ENCODE data around the gene STARD13. TPM values are rescaled to one million over a fixed set of nuclear protein-coding genes. Genes with fewer than 3 reads are reported as not detected.

The STARD13 gene
- total RNA-seq, 4 donors from 2014 or later = 9.5 to 33.9 (median 30.3) TPM

- DNase-seq = no peak
- Histone ChIP-seq H3K4me3 (no peak overlapping the region), H3K4me1 (peaks cover 0 to 13% (median 0%) of the 10 kb centered on the region in 4 donors), H3K9me3 (no peaks in the 10 kb centered on the region), H3K27ac (peak overlapping the region in 2 of 4 donors; percentile 15 to 36), H3K36me3 (no peaks in the 10 kb centered on the region), H3K27me3 (no peaks in the 10 kb centered on the region)
- TF ChIP-seq CTCF (IDR thresholded peaks at IDR 0.05) = no peak
- TF ChIP-seq POLR2A (IDR thresholded peaks at IDR 0.05) = no peak
Observed at GRCh38 chr13:33265133-33265532, 20.4 kb downstream of the STARD13 start.

- peak overlapping the region in 2 of 4 donors; percentile 22 to 36 for H3K27ac ChIP-seq
- TF ChIP-seq CTCF (IDR thresholded peaks at IDR 0.05) (no peak), POLR2A (IDR thresholded peaks at IDR 0.05) (no peak)
- H3K9me3 ChIP-seq = no peaks in the 10 kb centered on the region
- H3K36me3 ChIP-seq = no peaks in the 10 kb centered on the region
- DNase-seq = peak in 1 of 3 donors; percentile 65
- no peaks in the 10 kb centered on the region for H3K27me3 ChIP-seq
- H3K4me3 ChIP-seq = no peak overlapping the region
- peaks cover 0 to 16% (median 0%) of the 10 kb centered on the region in 4 donors for H3K4me1 ChIP-seq
Observed at GRCh38 chr13:33264620-33264978, 21.0 kb downstream of the STARD13 start.

GRCh38 chr13:33263976-33264619 lies 21.5 kb downstream of the STARD13 start:
- Histone ChIP-seq H3K36me3 (no peaks in the 10 kb centered on the region), H3K27ac (peak overlapping the region in 2 of 4 donors; percentile 22 to 36), H3K4me1 (peaks cover 0 to 20% (median 0%) of the 10 kb centered on the region in 4 donors), H3K9me3 (no peaks in the 10 kb centered on the region), H3K27me3 (no peaks in the 10 kb centered on the region), H3K4me3 (no peak overlapping the region)
- TF ChIP-seq CTCF (IDR thresholded peaks at IDR 0.05) = no peak
- no peak for TF ChIP-seq POLR2A (IDR thresholded peaks at IDR 0.05)
- DNase-seq = no peak

- H3K27ac ChIP-seq = peak overlapping the region in 1 of 4 donors; percentile 28
- no peaks in the 10 kb centered on the region for H3K27me3 ChIP-seq
- no peak overlapping the region for H3K4me3 ChIP-seq
- no peaks in the 10 kb centered on the region for H3K9me3 ChIP-seq
- TF ChIP-seq POLR2A (IDR thresholded peaks at IDR 0.05) (no peak), CTCF (IDR thresholded peaks at IDR 0.05) (no peak)
- no peak for DNase-seq
- H3K4me1 ChIP-seq = peaks cover 0 to 20% (median 0%) of the 10 kb centered on the region in 4 donors
- H3K36me3 ChIP-seq = no peaks in the 10 kb centered on the region
Observed at GRCh38 chr13:33263484-33263883, 22.1 kb downstream of the STARD13 start.

- Histone ChIP-seq H3K4me3 (no peak overlapping the region), H3K27me3 (no peaks in the 10 kb centered on the region), H3K9me3 (no peaks in the 10 kb centered on the region), H3K4me1 (peaks cover 0 to 20% (median 0%) of the 10 kb centered on the region in 4 donors), H3K36me3 (no peaks in the 10 kb centered on the region), H3K27ac (peak overlapping the region in 2 of 4 donors; percentile 28 to 79)
- no peak for DNase-seq
- TF ChIP-seq POLR2A (IDR thresholded peaks at IDR 0.05) (no peak), CTCF (IDR thresholded peaks at IDR 0.05) (peak in 2 of 6 experiments; percentile 2 to 7)
Observed at GRCh38 chr13:33262997-33263396, 22.6 kb downstream of the STARD13 start.
